Measurements from ENCODE around the gene KRTAP5-2. TPM values are rescaled to one million over a fixed set of nuclear protein-coding genes. Genes with fewer than 3 reads are reported as not detected.
"Not testable (repeated sequence)": the region's sequence is repeated elsewhere in the genome, so short reads cannot be mapped to it uniquely, and the experiment has no call there.

The KRTAP5-2 gene
- total and polyA plus RNA-seq, 9 of the 15 experiments (the other 6 are each of a cell fraction or from before 2014, with no cell fraction given) = not detected

DNA sequence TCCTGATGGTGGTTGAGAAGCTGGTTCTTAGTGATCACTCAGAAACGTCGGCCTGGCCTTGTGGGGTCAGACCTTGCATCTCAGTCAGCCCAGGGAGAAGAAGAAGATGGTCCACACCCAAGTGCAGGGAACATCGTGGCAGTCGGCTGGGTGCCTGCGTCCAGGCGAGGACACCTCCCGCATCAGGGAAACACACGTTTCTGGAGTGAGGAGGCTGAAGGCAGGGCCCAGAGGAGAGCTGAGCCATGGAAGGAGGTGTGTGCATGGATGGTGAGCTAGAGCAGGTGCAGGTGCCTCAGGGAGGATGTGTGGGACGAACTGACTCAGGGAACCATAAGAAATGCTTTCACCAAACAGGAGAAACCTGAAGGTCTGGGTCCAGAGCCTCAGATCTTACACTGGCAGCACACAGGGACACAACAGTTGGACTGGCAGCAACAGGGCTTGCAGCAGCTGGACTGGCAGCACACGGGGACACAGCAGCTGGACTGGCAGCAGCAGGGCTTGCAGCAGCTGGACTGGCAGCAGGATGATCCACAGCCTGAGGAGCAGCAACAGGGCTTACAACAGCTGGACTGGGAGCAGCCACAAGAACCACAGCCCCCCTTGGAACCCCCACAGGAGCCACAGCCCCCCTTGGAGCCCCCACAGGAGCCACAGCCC lies 632 bp downstream of the KRTAP5-2 start:
- no peaks in the 10 kb centered on the region for H3K4me1 ChIP-seq (replicated peaks in 1 of 2; ENCODE audit: control insufficient read depth in 2 of 2, insufficient read depth in 2 of 2, low read length in 2 of 2)
- no peaks in the 10 kb centered on the region for H3K79me2 ChIP-seq (ENCODE audit: control insufficient read depth, insufficient read depth, low read length)
- no peak for TF ChIP-seq DDX20 (tag; IDR thresholded peaks at IDR 0.05; ENCODE audit: low read depth)
- no peak for TF ChIP-seq ZNF133 (CRISPR knock-in tag; IDR thresholded peaks at IDR 0.05)
- TF ChIP-seq FOS (IDR thresholded peaks at IDR 0.05; ENCODE audit: extremely low read depth, insufficient read length) = no peak
- TF ChIP-seq, protein P1, sequence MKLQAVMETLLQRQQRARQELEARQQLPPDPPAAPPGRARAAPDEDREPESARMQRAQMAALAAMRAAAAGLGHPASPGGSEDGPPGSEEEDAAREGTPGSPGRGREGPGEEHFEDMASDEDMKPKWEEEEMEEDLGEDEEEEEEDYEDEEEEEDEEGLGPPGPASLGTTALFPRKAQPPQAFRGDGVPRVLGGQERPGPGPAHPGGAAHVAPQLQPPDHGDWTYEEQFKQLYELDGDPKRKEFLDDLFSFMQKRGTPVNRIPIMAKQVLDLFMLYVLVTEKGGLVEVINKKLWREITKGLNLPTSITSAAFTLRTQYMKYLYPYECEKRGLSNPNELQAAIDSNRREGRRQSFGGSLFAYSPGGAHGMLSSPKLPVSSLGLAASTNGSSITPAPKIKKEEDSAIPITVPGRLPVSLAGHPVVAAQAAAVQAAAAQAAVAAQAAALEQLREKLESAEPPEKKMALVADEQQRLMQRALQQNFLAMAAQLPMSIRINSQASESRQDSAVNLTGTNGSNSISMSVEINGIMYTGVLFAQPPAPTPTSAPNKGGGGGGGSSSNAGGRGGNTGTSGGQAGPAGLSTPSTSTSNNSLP (IDR thresholded peaks at IDR 0.05; ENCODE audit: borderline replicate concordance, low read depth, low read length) = no peak
- no peak for TF ChIP-seq BHLHE40 (IDR thresholded peaks at IDR 0.05; ENCODE audit: low read length)
- H3K36me3 ChIP-seq (ENCODE audit: control insufficient read depth, insufficient read depth, low read length) = no peaks in the 10 kb centered on the region
- peaks cover 4% of the 10 kb centered on the region; the same call in 1 of the 2 replicates for H4K20me1 ChIP-seq (replicated peaks; ENCODE audit: control insufficient read depth, insufficient read depth, low read length)
- H3K27ac ChIP-seq (ENCODE audit: extremely low read depth, low read depth, low read length) = no peak overlapping the region
- in situ Hi-C loops (cut with MboI) = no loop called here
- H3K9ac ChIP-seq (ENCODE audit: insufficient read depth in 1 of 2, low read depth in 2 of 2, low read length in 2 of 2) = no peak overlapping the region
- no peaks in the 10 kb centered on the region for H3K9me1 ChIP-seq (ENCODE audit: control insufficient read depth, insufficient read depth, low read length)
- ATAC-seq (no peak), DNase-seq (ENCODE audit: extremely low read depth in 1 of 4, low spot score in 3 of 4) (no peak), FAIRE-seq (no peak)
- POLR2A ChIA-PET = no interaction called here
- H3K4me2 ChIP-seq (ENCODE audit: insufficient read depth, low read length) = no peak overlapping the region
- peaks cover 11 to 21% of the 10 kb centered on the region in 2 experiments; a peak in 3 of 5 replicates for H3K27me3 ChIP-seq (ENCODE audit: control insufficient read depth in 2 of 2, insufficient read depth in 2 of 2, low read length in 2 of 2)
- WGBS (ENCODE audit: insufficient coverage, low coverage, missing lambda C conversion rate) = 0% methylated on average over 10 of the region's 10 CpGs
- intact Hi-C loops (cut with micrococcal nuclease) = no loop called here
- H2AFZ ChIP-seq (ENCODE audit: low read depth, low read length) = no peak overlapping the region
- H3K4me3 ChIP-seq = no peak overlapping the region
- BruUV-seq (replicated peaks) = no TSS peak
- CTCF ChIA-PET (ENCODE audit: low intra/inter-chr PET ratio) = no interaction called here
- no peaks in the 10 kb centered on the region for H3K9me3 ChIP-seq (replicated peaks; ENCODE audit: control insufficient read depth, insufficient read depth, low read depth, low read length)

DNA sequence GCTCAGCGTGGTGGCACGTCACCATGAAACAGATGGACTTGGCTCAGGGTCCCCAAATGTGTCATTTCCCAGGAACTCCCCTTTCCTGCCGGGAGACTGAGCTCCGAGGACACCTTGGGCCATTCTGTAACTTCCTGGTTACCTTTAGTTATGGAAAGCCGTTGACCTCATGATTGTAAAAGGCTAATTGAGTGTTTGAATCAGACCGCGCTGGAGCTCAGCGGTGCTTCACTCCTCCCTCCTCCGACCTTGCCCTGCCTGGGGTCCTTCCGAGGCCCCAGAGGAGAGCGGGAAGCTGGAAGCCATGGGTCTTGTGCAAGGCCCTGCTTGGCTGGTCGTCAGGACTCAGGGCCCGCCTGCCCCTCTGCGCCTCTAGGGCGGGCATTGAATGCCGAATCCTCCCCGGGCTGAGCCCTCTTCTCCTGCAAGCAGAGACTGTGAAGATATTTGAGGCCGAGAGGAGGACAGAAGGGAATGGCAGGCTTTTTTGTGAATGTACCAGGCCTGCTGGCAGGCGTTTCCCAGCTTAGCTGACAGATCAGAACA lies 1.4 kb downstream of the KRTAP5-2 start:
- H3K4me3 ChIP-seq; CTCF ChIA-PET (ENCODE audit: low intra/inter-chr PET ratio); H2AFZ ChIP-seq (ENCODE audit: low read depth, low read length); H3K9me1 ChIP-seq (ENCODE audit: control insufficient read depth, insufficient read depth, low read length); H3K9ac ChIP-seq (ENCODE audit: insufficient read depth in 1 of 2, low read depth in 2 of 2, low read length in 2 of 2); H3K79me2 ChIP-seq (ENCODE audit: control insufficient read depth, insufficient read depth, low read length); H3K36me3 ChIP-seq (ENCODE audit: control insufficient read depth, insufficient read depth, low read length); FAIRE-seq; H3K9me3 ChIP-seq (replicated peaks; ENCODE audit: control insufficient read depth, insufficient read depth, low read depth, low read length); H3K4me2 ChIP-seq (ENCODE audit: insufficient read depth, low read length); BruUV-seq (replicated peaks); H3K27ac ChIP-seq (ENCODE audit: extremely low read depth, low read depth, low read length); H4K20me1 ChIP-seq (replicated peaks; ENCODE audit: control insufficient read depth, insufficient read depth, low read length); in situ Hi-C loops (cut with MboI); DNase-seq (ENCODE audit: extremely low read depth in 1 of 4, low spot score in 3 of 4); ATAC-seq; H3K4me1 ChIP-seq (replicated peaks in 1 of 2; ENCODE audit: control insufficient read depth in 2 of 2, insufficient read depth in 2 of 2, low read length in 2 of 2); POLR2A ChIA-PET; intact Hi-C loops (cut with micrococcal nuclease): not testable (repeated sequence)
- WGBS (ENCODE audit: insufficient coverage, low coverage, missing lambda C conversion rate) = 3% methylated on average over 13 of the region's 19 CpGs
- peaks cover 13 to 25% of the 10 kb centered on the region in 2 experiments; a peak in 3 of 5 replicates for H3K27me3 ChIP-seq (ENCODE audit: control insufficient read depth in 2 of 2, insufficient read depth in 2 of 2, low read length in 2 of 2)

All from K562 (cell line).